T47D (cell line): ENCODE results near the gene DNM1.

Experiments
- DNase-seq, 2 experiments: peaks; one replicate each; pipeline versions ENCODE4 v3.0.0 to v3.0.0-alpha.2; 2011 to 2012; ENCODE audit warnings: low read depth in 1 of 2, low spot score in 1 of 2
- JUND ChIP-seq: IDR thresholded peaks from 2 replicates; pipeline ENCODE4 v1.6.1; 2012; ENCODE audit warnings: low read depth
- in situ Hi-C: cut with HindIII; loops from 2 replicates; pipeline ENCODE4 v1.10.0; 2016; ENCODE audit warnings: low sequenced_read_pairs, low pct_unique_long_range_greater_than_20kb

Gene DNM1

DNA sequence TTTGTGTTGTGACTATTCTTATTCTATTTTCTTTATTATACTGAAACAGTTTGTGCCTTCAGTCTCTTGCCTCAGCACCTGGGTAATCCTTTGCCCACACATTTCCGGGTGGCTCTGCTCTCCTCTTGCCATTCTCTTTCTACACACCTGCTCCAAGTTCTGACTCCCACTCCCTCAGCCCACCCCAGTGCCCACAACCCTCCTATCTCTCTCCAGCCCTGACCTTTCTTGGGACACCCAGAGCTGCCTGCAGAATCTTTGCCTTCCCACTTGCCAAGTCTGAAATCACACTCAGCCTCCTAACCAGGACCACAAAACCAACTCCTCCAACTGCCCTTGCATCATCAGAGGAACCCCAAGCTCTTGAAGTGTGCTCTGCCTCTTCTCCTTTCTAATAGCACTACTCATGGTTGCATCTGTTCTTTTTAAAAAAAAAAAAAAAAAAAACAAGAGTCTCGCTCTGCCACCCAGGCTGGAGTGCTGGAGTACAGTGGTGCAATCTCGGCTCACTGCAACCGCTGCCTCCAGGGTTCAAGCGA lies 77.0 kb downstream of the DNM1 start:
- no peak for DNase-seq
- TF ChIP-seq JUND = no peak
- in situ Hi-C loops = no loop called here

DNA sequence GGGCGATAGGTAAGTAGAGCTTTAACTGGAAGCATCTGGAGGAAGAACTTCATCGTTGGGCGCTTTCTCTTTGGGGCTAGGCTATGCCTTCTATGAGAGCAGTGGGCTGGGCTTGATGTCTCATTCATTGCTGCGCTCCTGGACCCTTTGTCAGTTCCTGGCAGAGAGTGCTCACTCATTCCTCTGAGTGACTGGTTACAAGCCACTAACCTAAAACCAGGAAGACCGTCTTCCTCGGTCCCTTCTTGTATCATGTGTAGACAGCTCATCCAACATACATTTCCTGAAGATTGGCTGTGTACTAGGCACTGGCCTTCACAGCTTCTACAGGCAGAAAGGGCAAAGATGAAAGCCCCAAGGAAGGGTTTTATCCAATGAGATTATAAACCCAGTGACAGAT lies 79.3 kb downstream of the DNM1 start:
- no peak for TF ChIP-seq JUND
- no peak for DNase-seq
- in situ Hi-C loops = no loop called here

DNA sequence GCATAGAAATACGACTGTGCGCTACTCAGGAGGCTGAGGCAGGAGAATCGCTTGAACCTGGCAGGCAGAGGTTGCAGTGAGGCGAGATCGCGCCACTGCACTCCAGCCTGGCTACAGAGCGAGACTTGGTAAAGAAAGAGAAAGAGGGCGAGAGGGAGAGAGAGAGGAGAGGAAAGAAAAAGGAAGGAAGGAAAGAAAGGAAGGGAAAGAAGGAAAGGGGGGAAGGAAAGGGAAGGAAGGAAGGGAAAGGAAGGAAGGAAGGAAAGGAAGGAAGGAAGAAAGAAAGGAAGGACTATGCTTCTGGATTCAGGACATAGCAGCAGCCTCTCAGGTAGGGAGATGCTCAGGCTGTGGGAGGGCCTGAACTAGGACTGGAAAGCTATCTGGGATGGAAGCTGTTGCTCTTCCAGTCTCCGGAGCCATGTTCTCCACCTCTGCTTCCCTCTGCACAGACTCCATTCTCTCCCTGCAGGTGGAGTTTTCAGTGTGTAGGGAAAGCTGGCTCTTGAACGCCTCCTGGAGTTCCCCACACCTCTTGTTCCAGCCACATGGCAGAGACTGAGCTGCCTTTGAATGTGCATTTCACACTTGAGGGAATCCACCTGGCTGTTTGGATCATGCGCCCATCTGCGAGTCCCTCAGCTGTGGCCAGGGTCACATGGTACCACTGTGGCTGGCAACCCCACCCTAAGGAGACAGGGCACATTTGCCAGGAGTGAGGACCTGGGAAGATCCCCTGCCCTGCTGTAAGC lies 82.0 kb downstream of the DNM1 start:
- TF ChIP-seq JUND = no peak
- in situ Hi-C loops = no loop called here
- no peak for DNase-seq

DNA sequence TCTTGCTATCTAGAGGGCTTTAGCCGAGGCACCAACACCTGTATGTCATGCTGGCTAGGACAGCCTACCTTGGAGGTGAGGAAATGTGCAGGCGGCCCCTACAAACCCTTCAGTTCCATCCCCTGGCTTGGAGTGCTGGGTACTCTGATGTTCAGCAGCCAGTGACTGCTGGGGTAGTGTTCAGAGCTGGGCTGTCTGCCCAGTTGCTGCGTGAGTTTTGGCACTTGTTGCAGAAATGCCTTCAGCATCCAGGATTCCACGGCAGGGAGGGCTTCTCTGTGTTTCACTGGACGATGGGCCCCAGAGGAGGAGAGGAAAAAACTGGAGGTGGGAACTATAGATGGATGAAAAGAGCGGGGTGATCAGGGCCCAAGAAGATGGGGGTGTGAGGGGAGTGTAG lies 83.3 kb downstream of the DNM1 start:
- DNase-seq = no peak
- TF ChIP-seq JUND = no peak
- in situ Hi-C loops = no loop called here

DNA sequence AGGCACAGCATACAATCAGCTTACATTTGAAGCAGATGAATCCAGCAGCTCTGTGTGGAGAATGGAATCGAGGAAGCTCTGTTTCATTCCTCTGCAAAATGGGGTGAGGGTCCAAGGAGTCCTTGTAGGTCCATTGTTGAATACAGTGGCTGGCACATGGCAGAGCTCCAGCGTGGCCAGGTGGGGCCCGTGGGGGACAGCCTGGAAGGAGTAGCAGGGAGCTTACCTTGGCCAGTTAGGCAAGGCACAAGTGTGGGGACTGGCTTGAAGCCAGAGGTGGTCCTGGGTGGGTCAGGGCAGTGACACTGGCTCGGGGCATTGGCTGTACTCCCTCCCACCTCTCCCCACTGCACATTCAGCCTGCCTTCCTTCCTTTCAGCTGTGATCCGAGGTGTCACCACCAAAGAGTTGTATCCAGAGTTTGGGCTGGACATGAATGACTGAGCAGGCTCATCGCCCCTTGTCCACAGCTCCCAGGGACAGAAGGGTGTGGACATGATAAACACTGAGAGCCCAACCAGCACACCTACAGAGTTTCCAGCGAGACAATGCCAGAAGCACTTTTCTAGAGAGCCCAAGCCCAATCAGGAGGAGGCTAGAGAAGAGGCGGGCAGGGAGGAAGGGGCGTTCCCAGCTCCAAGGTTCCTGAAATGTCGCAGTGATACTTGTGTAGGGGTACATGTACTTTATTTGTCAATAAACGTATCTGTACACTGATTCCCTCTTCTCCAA lies 85.3 kb downstream of the DNM1 start:
- TF ChIP-seq JUND = no peak
- in situ Hi-C loops = no loop called here
- DNase-seq = no peak

- no peak for TF ChIP-seq JUND
- in situ Hi-C loops = no loop called here
- no peak for DNase-seq
Observed at GRCh38 chr9:128292009-128292408, 88.8 kb downstream of the DNM1 start.

DNA sequence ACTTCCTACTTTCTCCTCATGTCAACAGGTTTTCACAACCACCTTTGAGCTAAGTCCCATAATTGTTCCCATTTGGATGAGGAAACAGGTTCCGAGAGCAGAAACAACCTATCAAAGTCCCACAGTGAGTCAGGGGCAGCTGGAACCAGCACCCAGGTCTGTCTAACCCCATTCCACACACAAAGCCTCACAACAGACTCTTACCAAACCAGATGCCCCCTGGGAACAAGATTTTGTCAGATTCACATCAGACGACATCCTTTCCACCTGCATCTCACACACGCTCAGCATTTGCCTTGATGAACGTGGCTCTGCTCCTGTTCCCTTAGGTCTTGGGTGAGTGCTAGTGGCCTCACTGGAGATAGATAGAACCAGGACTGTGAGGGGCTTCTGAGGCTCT lies 89.9 kb downstream of the DNM1 start:
- no peak for TF ChIP-seq JUND
- in situ Hi-C loops = no loop called here
- no peak for DNase-seq

GRCh38 chr9:128294142-128294541 lies 91.0 kb downstream of the DNM1 start:
- no peak for DNase-seq
- TF ChIP-seq JUND = no peak
- in situ Hi-C loops = no loop called here

DNA sequence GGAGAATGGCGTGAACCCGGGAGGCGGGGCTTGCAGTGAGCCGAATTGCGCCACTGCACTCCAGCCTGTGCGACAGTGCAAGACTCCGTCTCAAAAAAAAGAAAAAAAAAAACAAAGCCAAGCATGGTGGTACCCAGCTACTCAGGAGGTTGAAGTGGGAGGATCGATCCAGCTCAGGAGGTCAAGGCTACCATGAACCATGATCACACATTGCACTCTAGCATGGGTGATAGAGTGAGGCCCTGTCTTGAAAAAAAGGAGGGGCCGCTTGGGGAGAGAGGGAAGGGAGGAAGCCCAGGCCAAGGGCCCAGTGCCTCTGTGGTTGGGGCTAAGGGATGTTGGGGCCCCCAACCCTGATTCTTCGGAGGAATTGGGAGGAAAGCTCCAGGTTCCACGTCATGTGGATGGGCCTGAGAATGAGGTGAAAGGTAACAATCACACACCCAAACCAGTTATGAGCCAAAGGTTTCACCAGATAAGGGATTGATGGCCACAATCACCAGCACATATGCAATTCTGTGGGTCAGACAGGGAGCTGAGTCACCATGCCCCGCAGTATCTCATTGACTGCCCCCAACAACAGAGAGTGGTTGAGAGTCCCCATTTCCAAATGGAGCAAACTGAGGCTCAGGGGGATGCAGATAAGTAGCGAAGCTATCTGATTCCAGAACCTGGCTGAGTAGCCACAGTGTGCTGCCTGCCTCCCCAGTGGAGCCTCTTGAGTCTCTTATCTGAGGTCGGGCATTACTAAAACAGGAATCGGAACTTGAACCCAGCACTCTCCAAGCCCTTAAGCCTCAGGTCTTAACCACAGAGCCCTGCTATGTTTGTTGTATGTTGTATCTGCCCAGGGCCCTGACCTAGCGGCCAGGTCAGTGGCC lies 93.4 kb downstream of the DNM1 start:
- DNase-seq = no peak
- in situ Hi-C loops = no loop called here
- TF ChIP-seq JUND = no peak

- in situ Hi-C loops = no loop called here
- no peak for DNase-seq
- no peak for TF ChIP-seq JUND
Observed at GRCh38 chr9:128297221-128297773, 94.1 kb downstream of the DNM1 start.

GRCh38 chr9:128298535-128299482 lies 95.6 kb downstream of the DNM1 start:
- peak; percentile 28; the same call in 1 of the 2 replicates for TF ChIP-seq JUND
- in situ Hi-C loops = no loop called here
- peak; percentile 80 to 94 for DNase-seq
